GM21528 (cell line): ENCODE measurements around the gene MYH15.

ENCODE experiments used
- ATAC-seq: cut with Tn5 transposase; IDR thresholded peaks from one replicate; pipeline ENCODE4 v1.9.1; 2021; ENCODE audit warnings: mild to moderate bottlenecking, moderate library complexity; ENCODE audit not compliant: unreplicated experiment, low FRiP score

Gene MYH15

DNA sequence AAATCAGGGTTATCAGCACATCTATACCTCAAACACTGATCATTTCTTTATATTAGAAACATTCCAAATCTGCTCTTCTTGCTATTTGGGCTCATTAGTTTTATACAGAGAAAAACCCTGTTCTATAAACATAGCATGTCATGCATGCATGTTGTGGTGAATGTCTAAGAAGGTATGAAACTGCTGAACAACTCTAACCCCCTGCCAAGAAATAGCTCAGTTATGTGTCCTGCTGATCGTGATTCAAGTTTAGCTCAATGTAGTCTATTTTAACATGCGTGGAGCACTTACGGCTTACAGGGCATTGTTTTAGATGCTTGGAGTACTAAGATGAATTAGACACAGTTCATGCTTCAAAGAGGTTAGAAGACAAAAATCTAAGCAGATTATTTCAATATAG is 35.8 kb downstream of the MYH15 start:
- ATAC-seq = no peak

GRCh38 chr3:108473711-108474110 is 36.7 kb downstream of the MYH15 start:
- no peak for ATAC-seq

- no peak for ATAC-seq
Observed at GRCh38 chr3:108472001-108472591, 38.3 kb downstream of the MYH15 start.

DNA sequence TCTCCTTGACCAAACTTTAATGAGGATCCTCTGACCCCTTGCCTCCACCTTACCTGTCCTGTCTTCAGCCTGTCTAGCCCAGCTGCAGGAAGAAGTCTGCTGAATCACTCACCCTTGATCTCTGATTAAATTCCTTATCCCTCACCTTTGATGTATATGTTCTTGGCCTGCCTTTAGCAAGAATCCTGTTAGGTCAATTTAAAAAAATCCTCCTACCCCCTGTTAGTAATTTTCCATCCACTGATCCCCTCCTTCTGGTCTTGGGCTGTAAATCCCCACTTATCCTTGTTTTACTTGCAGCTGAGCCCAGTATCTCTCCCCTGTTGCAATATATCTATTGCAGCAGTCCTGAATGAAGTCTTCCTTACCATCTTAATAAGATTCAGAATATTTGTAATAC is 39.0 kb downstream of the MYH15 start:
- ATAC-seq = no peak

- ATAC-seq = no peak
Observed at GRCh38 chr3:108469126-108469525, 41.3 kb downstream of the MYH15 start.

DNA sequence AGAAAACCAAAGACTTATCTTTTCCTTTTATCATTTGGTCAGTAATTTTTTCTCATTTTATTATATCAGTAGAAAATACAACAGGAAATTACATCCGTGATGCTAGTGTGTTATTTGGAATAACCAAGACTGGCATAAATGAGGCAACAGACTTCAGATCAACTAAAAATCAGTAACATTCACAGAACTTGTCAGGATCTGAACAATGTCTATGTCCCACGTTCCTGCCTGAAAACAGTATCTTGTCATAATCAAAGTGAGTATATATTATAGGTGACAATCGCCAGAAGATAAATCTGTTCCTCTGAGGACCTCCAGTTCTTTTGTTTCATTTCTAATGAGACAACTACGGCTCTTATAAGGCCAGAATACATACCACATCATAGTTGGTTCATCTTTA is 41.8 kb downstream of the MYH15 start:
- ATAC-seq = no peak

DNA sequence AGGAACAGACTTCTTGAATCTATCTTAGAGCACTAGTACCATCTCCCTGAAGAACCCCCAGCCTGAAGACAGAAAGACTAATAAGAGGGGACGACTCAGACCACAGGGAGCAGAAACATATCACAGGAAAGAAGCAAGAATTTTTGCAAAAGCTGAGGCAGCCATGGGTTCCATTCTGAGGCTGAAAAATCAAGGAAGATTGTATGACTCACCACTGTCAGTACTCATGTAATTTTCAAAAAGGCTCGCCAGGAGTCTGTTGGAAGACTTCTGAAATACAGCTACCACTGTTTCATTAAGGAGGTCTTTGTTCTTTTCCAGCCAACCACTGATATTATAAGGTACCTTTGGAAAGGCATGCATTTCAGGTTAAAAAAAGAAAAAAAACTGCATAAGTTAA is 47.5 kb downstream of the MYH15 start:
- no peak for ATAC-seq

DNA sequence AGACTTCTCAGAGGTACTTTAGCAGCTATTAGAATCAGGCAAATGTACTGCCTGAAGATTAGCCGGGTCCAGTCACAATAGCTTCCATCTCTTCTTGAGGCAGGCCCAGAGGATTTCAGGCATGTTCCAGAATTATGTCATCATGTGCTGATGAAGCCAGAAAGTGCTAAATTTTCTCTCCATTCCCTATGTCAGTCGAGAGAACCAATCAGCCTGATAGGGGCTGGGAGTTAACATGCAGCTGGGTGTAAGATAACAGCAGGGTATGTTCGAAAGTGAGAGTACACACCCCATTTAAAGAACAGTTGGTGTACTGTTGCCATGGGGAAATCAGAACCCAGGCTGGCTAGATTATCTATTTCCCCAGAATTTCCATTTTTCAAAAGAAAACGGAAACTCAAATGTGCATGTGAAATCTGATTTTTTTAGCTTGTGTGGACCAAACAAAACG is 48.7 kb downstream of the MYH15 start:
- ATAC-seq = no peak

DNA sequence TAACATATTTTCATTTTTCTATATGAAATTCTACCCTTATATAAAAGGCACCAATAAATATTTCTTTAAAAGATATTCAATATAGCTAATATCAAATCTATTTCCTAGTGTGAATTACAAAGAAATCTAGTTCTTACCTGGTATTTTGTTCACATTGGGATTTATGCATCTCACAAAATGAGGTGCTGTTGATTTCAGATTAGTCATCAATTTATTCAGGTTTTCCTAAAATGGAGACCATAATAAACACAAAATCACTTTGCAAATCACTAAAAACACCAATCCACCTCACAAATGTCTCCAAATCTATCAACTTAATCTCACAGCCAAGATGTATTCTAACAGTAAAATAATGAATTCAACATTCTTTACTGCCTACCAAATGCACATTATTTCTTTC is 51.2 kb downstream of the MYH15 start:
- no peak for ATAC-seq

DNA sequence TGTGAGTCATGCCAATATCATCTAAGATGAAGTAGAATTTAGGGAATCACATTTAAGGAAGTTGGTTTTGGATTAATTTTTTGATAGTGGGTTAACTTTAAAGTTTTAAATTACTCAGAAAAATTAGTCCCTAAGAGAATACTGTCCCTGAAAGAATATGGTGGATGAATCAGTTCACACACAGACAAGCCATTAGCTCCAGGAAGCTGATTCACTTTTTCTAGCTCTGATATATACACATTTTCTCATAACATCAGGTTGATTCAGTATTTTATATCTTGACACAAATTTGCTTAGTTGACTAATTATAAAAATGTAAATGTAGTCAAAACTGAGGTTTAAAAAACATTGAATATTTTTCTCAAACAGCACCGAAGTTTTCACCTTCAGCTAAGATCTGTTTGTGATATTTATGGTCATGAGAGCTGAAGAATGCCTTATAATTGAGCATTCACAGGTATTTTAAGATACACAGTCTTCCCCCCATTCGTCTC is 55.1 kb downstream of the MYH15 start:
- no peak for ATAC-seq

- no peak for ATAC-seq
Observed at GRCh38 chr3:108453565-108453964, 56.8 kb downstream of the MYH15 start.

- ATAC-seq = no peak
Observed at GRCh38 chr3:108450444-108450843, 60.0 kb downstream of the MYH15 start.

- no peak for ATAC-seq
Observed at GRCh38 chr3:108448593-108448992, 61.8 kb downstream of the MYH15 start.

DNA sequence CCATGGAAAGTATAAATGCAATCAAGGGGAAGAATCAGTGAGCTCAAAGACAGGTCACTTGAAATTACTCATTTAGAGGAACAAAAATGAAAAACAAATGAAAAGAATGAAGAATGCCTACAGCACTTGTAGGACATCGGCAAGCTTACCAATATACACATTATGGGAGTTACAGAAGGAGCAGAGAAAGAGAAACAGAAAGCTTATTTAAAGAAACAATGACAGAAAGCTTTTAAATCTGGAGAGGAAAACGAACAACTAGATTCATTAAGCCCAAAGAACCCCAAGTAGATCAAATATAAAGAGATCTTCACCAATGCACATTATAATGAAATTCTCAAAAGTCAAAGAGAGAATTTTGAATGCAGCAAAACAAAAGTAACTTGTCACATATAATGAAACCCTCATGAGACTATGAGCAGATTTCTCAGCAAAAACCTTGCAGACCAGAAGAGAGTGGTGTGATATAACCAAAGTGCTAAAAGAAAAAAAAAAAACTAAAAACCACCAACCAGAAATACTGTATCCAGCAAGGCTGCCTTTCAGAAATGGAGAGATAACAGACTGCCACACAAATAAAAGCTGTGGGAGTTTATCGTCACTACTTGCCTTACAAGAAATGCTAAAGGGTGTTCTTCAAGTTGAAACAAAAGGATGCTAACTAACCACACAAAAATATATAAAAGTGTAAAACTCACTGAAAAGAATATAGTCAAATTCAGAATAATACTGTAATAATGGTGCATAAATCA is 63.1 kb downstream of the MYH15 start:
- no peak for ATAC-seq

DNA sequence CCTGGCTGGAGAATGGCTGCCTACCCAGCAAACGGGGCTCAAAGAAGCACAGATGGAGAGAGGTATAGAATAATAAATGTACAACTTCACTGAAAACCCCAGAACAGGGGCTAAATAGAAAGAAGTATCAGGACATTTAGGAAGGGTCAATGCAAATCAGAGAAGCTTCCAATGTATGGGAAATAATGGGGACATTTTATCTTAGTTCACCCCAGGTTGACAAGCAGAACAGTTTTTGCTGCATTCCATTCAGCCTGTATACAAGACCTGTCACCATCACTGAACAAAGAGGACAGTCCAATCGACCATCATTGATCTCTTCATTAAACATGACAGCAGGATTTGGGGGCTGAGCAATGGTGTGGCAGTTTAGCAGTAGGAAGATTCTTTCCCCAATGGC is 68.1 kb downstream of the MYH15 start:
- ATAC-seq = no peak

DNA sequence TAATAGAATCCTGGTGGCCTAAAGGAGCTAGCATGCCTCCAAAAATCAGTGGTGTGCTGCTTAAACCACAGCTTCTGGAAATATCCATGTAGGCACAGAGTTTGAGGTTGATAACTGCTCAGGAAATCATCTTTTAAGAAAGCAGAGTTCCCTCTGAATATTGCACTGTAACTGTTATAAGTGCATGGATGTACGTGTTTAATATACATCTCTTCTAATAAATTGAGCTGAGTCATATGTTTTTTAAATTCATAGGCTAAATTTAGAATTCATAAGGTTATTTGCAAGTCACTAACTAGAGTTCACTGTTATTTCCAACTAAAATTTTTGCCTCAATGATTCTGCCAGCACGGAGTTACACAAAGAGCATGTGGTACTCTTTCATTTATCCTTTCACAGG is 68.9 kb downstream of the MYH15 start:
- no peak for ATAC-seq

- ATAC-seq = no peak
Observed at GRCh38 chr3:108441071-108441507, 69.3 kb downstream of the MYH15 start.

DNA sequence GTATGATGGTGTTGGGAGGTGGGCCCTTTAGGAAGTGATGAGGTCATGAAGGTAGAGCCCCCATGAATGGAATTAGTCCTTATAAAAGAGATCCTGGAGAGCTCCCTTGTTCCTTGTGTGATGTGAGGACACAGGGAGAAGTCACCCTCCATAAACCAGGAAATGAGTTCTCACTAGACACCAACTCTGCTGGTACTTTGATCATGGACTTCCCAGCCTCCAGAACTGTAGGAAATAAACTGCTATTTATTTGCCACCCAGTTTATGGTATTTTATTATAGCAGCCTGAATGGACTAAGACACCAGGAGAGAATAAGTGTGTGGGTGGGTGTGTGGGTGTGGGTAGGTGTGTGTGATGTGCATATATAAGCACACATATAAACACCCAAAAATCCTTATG is 71.9 kb downstream of the MYH15 start:
- ATAC-seq = no peak

- no peak for ATAC-seq
Observed at GRCh38 chr3:108437439-108437838, 73.0 kb downstream of the MYH15 start.

- no peak for ATAC-seq
Observed at GRCh38 chr3:108433928-108434327, 76.5 kb downstream of the MYH15 start.

DNA sequence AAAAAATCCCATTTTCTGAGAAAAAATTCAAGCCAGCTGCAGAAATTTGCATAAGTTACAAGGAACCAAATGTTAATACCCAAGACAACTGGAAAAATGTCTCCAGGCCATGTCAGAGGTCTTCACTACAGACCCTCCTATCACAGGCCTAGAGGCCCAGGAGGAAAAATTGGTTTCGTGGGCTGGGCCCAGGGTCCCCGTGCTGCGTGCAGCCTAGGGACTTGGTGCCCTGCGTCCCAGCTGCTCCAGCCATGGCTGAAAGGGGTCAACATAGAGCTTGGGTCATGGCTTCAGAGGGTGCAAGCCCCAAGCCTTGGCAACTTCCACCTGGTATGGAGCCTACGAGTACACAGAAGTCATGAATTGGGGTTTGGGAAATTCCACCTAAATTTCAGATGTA is 78.0 kb downstream of the MYH15 start:
- ATAC-seq = no peak

GRCh38 chr3:108430540-108430939 is 79.9 kb downstream of the MYH15 start:
- no peak for ATAC-seq
